DND-41 (cell line): ENCODE results near the gene ECSCR.

Experiments used
- ATAC-seq: fragments of 200-7000 bp; cut with Tn5 transposase; 3 replicates; pipeline ENCODE4 v1.9.1; 2021; ENCODE audit warnings: low read depth; ENCODE audit not compliant: insufficient read depth
- DNase-seq: peaks from one replicate; pipeline ENCODE4 v3.0.0-alpha.2; 2020
- H2AFZ ChIP-seq: 2 replicates; pipeline ENCODE4 v1.6.0; 2012; ENCODE audit warnings: low read depth, low read length
- H3K27ac ChIP-seq: 2 replicates; pipeline ENCODE4 v1.5.1; 2012; ENCODE audit warnings: low read length, inconsistent platforms
- H3K27me3 ChIP-seq: fragments of 200-600 bp; sonication (generic); 2 replicates; pipeline ENCODE4 v1.6.0; 2012; ENCODE audit warnings: low read length, mild to moderate bottlenecking, inconsistent platforms; ENCODE audit not compliant: insufficient read depth, poor library complexity
- H3K36me3 ChIP-seq: 2 replicates; pipeline ENCODE4 v1.5.1; 2012; ENCODE audit warnings: low read length, inconsistent platforms; ENCODE audit not compliant: insufficient read depth
- H3K4me1 ChIP-seq: 2 replicates; pipeline ENCODE4 v1.5.1; 2012; ENCODE audit warnings: mild to moderate bottlenecking, low read length; ENCODE audit not compliant: insufficient read depth
- H3K4me2 ChIP-seq: 2 replicates; pipeline ENCODE4 v1.6.0; 2012; ENCODE audit warnings: mild to moderate bottlenecking, moderate library complexity, low read length, inconsistent platforms; ENCODE audit not compliant: insufficient read depth
- H3K4me3 ChIP-seq, 2 experiments: fragments of 200-600 bp in 1 of 2; shearing (Covaris generic) in 1 of 2; 2 replicates each; pipeline ENCODE4 v1.5.1; 2012 to 2016; ENCODE audit warnings: inconsistent platforms in 2 of 2, low read length in 2 of 2, mild to moderate bottlenecking in 2 of 2, low read depth in 1 of 2, moderate library complexity in 1 of 2
- H3K79me2 ChIP-seq: 2 replicates; pipeline ENCODE4 v1.6.0; 2012; ENCODE audit warnings: low read length, inconsistent platforms; ENCODE audit not compliant: insufficient read depth
- H3K9ac ChIP-seq: 2 replicates; pipeline ENCODE4 v1.6.0; 2012; ENCODE audit warnings: low read depth, mild to moderate bottlenecking, inconsistent platforms, low read length, moderate library complexity
- H3K9me3 ChIP-seq: 2 replicates; pipeline ENCODE4 v1.5.1; 2012; ENCODE audit warnings: low read length, moderate library complexity, mild to moderate bottlenecking, inconsistent platforms; ENCODE audit not compliant: insufficient read depth, severe bottlenecking
- H4K20me1 ChIP-seq: 2 replicates; pipeline ENCODE4 v1.6.0; 2012; ENCODE audit warnings: low read length; ENCODE audit not compliant: insufficient read depth
- CTCF ChIP-seq: IDR thresholded peaks from 2 replicates; pipeline ENCODE4 v1.5.1; 2012; ENCODE audit warnings: borderline replicate concordance, low read length, moderate library complexity, mild to moderate bottlenecking; ENCODE audit not compliant: poor library complexity, severe bottlenecking; ENCODE audit errors: extremely low read depth
- EZH2 ChIP-seq: IDR thresholded peaks from 3 replicates; pipeline ENCODE4 v1.6.1; 2012; ENCODE audit warnings: borderline replicate concordance, low read depth, mild to moderate bottlenecking, moderate library complexity, low read length, inconsistent platforms; ENCODE audit not compliant: severe bottlenecking

Gene ECSCR

GRCh38 chr5:139473105-139473504, 10.6 kb upstream of the ECSCR start:
- 0 out of 2 replicates have a peak overlapping the region, but pooled peaks have one; percentile 70 for H3K27ac ChIP-seq
- no peaks in the 10 kb centered on the region for H3K79me2 ChIP-seq
- H3K9me3 ChIP-seq, result no peaks in the 10 kb centered on the region
- TF ChIP-seq EZH2 (no peak), CTCF (no peak)
- no peak overlapping the region for H3K4me2 ChIP-seq
- no peak overlapping the region for H3K4me3 ChIP-seq
- ATAC-seq (no peak), DNase-seq (no peak)
- H3K36me3 ChIP-seq, result no peaks in the 10 kb centered on the region; the same call in 1 of the 2 replicates
- peaks cover 43% of the 10 kb centered on the region for H3K4me1 ChIP-seq
- H4K20me1 ChIP-seq, result no peaks in the 10 kb centered on the region
- H3K9ac ChIP-seq, result no peak overlapping the region
- H3K27me3 ChIP-seq, result no peaks in the 10 kb centered on the region
- no peak overlapping the region for H2AFZ ChIP-seq

GRCh38 chr5:139472386-139473030, 10.0 kb upstream of the ECSCR start:
- Histone ChIP-seq H3K9ac (no peak overlapping the region), H3K79me2 (no peaks in the 10 kb centered on the region), H3K27me3 (no peaks in the 10 kb centered on the region), H2AFZ (no peak overlapping the region), H3K4me3 (no peak overlapping the region), H3K4me1 (peaks cover 43% of the 10 kb centered on the region), H3K27ac (no peak overlapping the region), H3K36me3 (no peaks in the 10 kb centered on the region; the same call in 1 of the 2 replicates), H3K9me3 (no peaks in the 10 kb centered on the region), H4K20me1 (no peaks in the 10 kb centered on the region), H3K4me2 (no peak overlapping the region)
- no peak for ATAC-seq
- TF ChIP-seq CTCF (no peak), EZH2 (no peak)
- DNase-seq, result no peak

GRCh38 chr5:139470821-139471300, 8.3 kb upstream of the ECSCR start, which contains the start of gene SMIM33:
Gene SMIM33 (plus strand): TSS chr5:139471004. CDS start chr5:139471122, 118 bp downstream.
- Histone ChIP-seq H3K4me1 (peaks cover 40% of the 10 kb centered on the region), H3K27me3 (no peaks in the 10 kb centered on the region), H3K9me3 (no peaks in the 10 kb centered on the region), H3K79me2 (no peaks in the 10 kb centered on the region), H3K9ac (peak within 1 kb of the TSS; percentile 8; the same call in 1 of the 2 replicates), H3K4me2 (peak within 1 kb of the TSS; percentile 39; the same call in 1 of the 2 replicates), H3K36me3 (no peaks in the 10 kb centered on the region; the same call in 1 of the 2 replicates), H3K4me3 (no peak within 1 kb of the TSS), H4K20me1 (no peaks in the 10 kb centered on the region), H3K27ac (peak within 1 kb of the TSS; percentile 30; the same call in 1 of the 2 replicates), H2AFZ (0 out of 2 replicates have a peak within 1 kb of the TSS, but pooled peaks have one; percentile 47)
- TF ChIP-seq EZH2 (no peak), CTCF (no peak)
- ATAC-seq, result peak; percentile 59
- DNase-seq, result peak; percentile 68
